PFSK-1 (cell line): ENCODE measurements around the gene SELENOS.

ENCODE experiments used
- POLR2AphosphoS5 ChIP-seq: IDR thresholded peaks from 2 replicates; pipeline ENCODE4 v1.6.1; 2012; ENCODE audit warnings: low read depth, mild to moderate bottlenecking, control low read depth, low read length, moderate library complexity
- SIN3A ChIP-seq: IDR thresholded peaks from 2 replicates; pipeline ENCODE4 v1.6.1; 2012; ENCODE audit warnings: mild to moderate bottlenecking, low read length, moderate library complexity, borderline replicate concordance; ENCODE audit not compliant: insufficient read depth
- TAF1 ChIP-seq: IDR thresholded peaks from 2 replicates; pipeline ENCODE4 v1.6.1; 2012; ENCODE audit warnings: low read length, control low read depth, borderline replicate concordance; ENCODE audit not compliant: insufficient read depth
- TF ChIP-seq, protein P1 (sequence below), 2 experiments: IDR thresholded peaks; 2 replicates each; pipeline versions ENCODE4 v1.6.1 to v1.8.0; 2011 to 2012; ENCODE audit warnings: low read depth in 2 of 2, low read length in 2 of 2, control low read depth in 1 of 2, inconsistent platforms in 1 of 2, mild to moderate bottlenecking in 1 of 2, moderate library complexity in 1 of 2; ENCODE audit not compliant: insufficient read depth in 1 of 2

DNA sequence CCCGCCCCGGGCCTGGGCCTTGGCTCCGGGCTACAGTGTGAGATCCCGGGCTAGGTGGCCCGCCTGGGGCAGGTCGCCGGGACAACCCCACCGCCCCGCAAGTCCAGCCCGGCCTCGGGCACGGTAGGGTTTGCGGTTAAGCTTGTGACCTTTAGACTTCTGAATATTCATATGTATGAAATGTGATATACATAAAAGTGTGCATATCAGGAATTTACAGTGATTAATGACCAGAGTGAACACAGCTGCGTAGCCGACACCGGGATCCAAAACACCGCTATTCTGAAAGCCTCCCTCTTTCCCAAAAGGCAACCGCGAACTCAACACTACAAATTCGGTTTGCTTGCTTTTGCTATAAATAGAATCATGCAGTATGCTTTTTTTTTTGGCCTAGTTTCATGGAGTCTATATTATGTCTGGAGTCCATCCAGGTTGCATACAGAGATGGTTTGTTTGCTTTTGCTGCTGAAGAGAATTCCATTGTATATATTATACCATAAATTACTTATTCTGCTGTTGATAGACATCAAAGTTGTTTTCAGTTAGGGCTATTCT lies 18.4 kb upstream of the SELENOS start:
- TF ChIP-seq POLR2AphosphoS5: no peak
- TF ChIP-seq, protein P1, sequence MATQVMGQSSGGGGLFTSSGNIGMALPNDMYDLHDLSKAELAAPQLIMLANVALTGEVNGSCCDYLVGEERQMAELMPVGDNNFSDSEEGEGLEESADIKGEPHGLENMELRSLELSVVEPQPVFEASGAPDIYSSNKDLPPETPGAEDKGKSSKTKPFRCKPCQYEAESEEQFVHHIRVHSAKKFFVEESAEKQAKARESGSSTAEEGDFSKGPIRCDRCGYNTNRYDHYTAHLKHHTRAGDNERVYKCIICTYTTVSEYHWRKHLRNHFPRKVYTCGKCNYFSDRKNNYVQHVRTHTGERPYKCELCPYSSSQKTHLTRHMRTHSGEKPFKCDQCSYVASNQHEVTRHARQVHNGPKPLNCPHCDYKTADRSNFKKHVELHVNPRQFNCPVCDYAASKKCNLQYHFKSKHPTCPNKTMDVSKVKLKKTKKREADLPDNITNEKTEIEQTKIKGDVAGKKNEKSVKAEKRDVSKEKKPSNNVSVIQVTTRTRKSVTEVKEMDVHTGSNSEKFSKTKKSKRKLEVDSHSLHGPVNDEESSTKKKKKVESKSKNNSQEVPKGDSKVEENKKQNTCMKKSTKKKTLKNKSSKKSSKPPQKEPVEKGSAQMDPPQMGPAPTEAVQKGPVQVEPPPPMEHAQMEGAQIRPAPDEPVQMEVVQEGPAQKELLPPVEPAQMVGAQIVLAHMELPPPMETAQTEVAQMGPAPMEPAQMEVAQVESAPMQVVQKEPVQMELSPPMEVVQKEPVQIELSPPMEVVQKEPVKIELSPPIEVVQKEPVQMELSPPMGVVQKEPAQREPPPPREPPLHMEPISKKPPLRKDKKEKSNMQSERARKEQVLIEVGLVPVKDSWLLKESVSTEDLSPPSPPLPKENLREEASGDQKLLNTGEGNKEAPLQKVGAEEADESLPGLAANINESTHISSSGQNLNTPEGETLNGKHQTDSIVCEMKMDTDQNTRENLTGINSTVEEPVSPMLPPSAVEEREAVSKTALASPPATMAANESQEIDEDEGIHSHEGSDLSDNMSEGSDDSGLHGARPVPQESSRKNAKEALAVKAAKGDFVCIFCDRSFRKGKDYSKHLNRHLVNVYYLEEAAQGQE (IDR thresholded peaks at IDR 0.05; ENCODE audit: insufficient read depth in 1 of 2, low read depth in 2 of 2, low read length in 2 of 2): no peak
- TF ChIP-seq TAF1: no peak
- no peak for TF ChIP-seq SIN3A
